Glutamatergic neuron (in vitro differentiated cells): ENCODE data around the gene GMDS. TPM values are rescaled to one million over a fixed set of nuclear protein-coding genes. Genes with fewer than 3 reads are reported as not detected.

ENCODE experiments used
- DNase-seq: peaks from one replicate; pipeline ENCODE4 v3.0.0; 2022
- H3K27ac Mint-ChIP-seq: one replicate; pipeline ENCODE4 v1.8.0; 2020; ENCODE audit warnings: mild to moderate bottlenecking, mixed read lengths, inconsistent platforms; ENCODE audit not compliant: unreplicated experiment
- H3K27me3 Mint-ChIP-seq: one replicate; pipeline ENCODE4 v1.8.0; 2020; ENCODE audit warnings: mild to moderate bottlenecking, moderate library complexity, mixed read lengths, inconsistent platforms; ENCODE audit not compliant: unreplicated experiment
- H3K36me3 Mint-ChIP-seq: one replicate; pipeline ENCODE4 v1.8.0; 2020; ENCODE audit warnings: mild to moderate bottlenecking, mixed read lengths, inconsistent platforms; ENCODE audit not compliant: unreplicated experiment
- H3K4me1 Mint-ChIP-seq: one replicate; pipeline ENCODE4 v1.8.0; 2020; ENCODE audit warnings: mild to moderate bottlenecking, low read depth, mixed read lengths, inconsistent platforms; ENCODE audit not compliant: unreplicated experiment
- H3K4me3 Mint-ChIP-seq: one replicate; pipeline ENCODE4 v1.8.0; 2020; ENCODE audit warnings: mild to moderate bottlenecking, mixed read lengths, inconsistent platforms; ENCODE audit not compliant: unreplicated experiment
- H3K9me3 Mint-ChIP-seq: one replicate; pipeline ENCODE4 v1.8.0; 2020; ENCODE audit warnings: mild to moderate bottlenecking, moderate library complexity, mixed read lengths, inconsistent platforms; ENCODE audit not compliant: unreplicated experiment
- total RNA-seq: library from RNA; stranded (reverse); fragmentation: NEBNext Ultra II Directional; extraction: Animal tissue kit (Norgen Biotek cat#: 25700); gene quantifications from one replicate; pipeline ENCODE4 v1.2.1, GENCODE V29; 2021; ENCODE audit not compliant: unreplicated experiment
- TF ChIP-seq, protein P1 (sequence below): fragments of 200-600 bp; sonication (generic); IDR thresholded peaks from one replicate; pipeline ENCODE4 v1.5.0; 2021; ENCODE audit not compliant: partially characterized antibody, unreplicated experiment

Gene GMDS
- total RNA-seq, 1 donor from 2014 or later = 8.9 TPM

DNA sequence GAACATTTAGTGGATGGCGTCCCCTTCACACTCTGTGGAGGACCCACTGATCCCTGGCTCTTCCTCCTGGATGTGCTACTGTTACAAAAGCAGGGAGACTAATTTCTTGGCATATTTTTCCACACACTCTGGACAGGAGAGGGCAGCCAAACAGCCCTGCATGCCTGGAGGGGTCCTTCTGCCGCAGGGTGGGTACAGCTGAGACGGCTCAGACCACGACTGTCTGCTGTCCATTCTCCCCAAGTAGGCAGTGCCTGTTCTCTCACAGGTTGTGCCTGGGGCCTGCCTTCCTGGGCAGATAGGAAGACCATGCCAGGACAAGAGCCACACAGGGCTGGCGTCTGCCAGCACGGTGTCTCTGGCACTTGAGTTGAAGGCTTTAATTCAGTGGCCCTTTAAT lies 375.6 kb downstream of the GMDS start:
- Mint-ChIP-seq H3K4me3 (peak overlapping the region; percentile 15), H3K36me3 (no peaks in the 10 kb centered on the region), H3K27ac (no peak overlapping the region), H3K27me3 (peaks cover 14% of the 10 kb centered on the region), H3K4me1 (peaks cover 66% of the 10 kb centered on the region), H3K9me3 (peaks cover 11% of the 10 kb centered on the region)
- TF ChIP-seq, protein P1, sequence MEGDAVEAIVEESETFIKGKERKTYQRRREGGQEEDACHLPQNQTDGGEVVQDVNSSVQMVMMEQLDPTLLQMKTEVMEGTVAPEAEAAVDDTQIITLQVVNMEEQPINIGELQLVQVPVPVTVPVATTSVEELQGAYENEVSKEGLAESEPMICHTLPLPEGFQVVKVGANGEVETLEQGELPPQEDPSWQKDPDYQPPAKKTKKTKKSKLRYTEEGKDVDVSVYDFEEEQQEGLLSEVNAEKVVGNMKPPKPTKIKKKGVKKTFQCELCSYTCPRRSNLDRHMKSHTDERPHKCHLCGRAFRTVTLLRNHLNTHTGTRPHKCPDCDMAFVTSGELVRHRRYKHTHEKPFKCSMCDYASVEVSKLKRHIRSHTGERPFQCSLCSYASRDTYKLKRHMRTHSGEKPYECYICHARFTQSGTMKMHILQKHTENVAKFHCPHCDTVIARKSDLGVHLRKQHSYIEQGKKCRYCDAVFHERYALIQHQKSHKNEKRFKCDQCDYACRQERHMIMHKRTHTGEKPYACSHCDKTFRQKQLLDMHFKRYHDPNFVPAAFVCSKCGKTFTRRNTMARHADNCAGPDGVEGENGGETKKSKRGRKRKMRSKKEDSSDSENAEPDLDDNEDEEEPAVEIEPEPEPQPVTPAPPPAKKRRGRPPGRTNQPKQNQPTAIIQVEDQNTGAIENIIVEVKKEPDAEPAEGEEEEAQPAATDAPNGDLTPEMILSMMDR = no peak
- no peak for DNase-seq

DNA sequence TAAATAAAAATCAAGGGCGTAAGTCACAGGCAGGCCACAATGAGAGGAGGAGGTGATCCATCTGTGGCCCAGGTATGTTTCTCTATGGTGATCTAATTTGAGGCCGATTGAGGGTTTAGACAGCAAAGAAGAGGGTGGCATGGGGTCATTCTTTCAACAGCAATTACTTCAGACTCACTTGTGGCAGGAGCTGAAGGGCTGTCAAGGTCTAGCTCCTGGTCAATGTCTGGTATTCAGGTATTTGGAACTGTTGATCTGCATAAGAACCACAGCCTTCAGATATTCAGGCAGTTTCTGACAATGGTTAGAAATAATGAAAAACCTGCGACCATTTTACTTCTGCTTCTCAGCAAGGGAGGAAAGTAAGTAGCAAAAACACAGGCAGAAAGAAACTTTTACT lies 376.1 kb downstream of the GMDS start:
- no peak overlapping the region for H3K27ac Mint-ChIP-seq
- peaks cover 11% of the 10 kb centered on the region for H3K9me3 Mint-ChIP-seq
- H3K27me3 Mint-ChIP-seq = peaks cover 14% of the 10 kb centered on the region
- peaks cover 70% of the 10 kb centered on the region for H3K4me1 Mint-ChIP-seq
- DNase-seq = no peak
- H3K4me3 Mint-ChIP-seq = no peak overlapping the region
- TF ChIP-seq, protein P1 = no peak
- H3K36me3 Mint-ChIP-seq = no peaks in the 10 kb centered on the region

DNA sequence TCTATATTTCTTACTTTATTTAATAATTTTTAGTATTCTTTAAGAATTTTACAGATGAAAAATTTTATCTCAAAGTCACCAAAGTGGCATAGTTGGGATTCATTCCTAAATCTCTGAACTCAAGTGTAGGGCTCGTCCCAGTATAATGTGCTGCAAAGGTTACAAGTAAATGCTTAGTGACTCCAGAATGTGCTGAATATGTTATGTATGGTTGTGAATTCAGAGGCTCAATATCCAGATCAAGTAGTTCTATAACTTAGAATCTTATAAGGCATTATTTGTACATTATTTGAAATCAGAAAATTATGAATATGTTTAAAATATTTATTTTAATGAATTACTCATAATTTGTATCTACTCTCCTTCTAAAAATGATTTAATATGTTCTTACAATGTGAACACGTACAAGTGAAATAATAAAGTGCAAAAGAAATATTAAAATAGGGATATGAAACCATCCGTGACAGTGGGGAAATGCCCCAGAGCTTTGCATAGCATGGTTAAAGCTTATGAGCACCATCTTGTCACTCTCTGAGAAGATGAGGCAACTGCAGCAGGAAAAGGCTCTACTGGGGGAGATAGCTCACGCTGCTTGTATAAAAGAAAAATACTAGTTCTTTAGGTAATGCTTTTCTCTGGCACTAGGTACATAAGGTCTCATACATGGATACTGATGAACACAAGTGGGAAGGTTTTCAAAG lies 376.7 kb downstream of the GMDS start:
- peaks cover 11% of the 10 kb centered on the region for H3K9me3 Mint-ChIP-seq
- TF ChIP-seq, protein P1 = no peak
- H3K4me3 Mint-ChIP-seq = no peak overlapping the region
- peaks cover 14% of the 10 kb centered on the region for H3K27me3 Mint-ChIP-seq
- no peak for DNase-seq
- H3K36me3 Mint-ChIP-seq = no peaks in the 10 kb centered on the region
- no peak overlapping the region for H3K27ac Mint-ChIP-seq
- H3K4me1 Mint-ChIP-seq = peaks cover 68% of the 10 kb centered on the region

DNA sequence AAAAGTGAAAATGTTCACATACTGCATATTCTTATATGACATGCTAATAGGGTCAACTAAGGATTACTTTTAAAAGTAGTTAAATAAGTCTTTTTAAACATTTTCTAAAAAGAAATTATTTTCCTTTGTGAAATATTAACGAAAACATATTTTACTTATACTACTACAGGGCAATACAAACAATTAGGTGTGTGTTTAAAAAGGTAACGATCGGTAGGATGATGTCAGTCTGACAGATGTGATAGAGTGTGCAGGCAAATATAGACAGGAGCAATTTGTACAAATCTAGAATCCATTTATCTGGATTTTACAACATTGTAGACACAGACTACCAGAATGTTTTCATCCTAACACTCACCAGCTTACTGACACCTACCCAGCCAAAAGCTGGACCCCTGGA lies 378.2 kb downstream of the GMDS start:
- no peak for DNase-seq
- Mint-ChIP-seq H3K27me3 (peaks cover 7% of the 10 kb centered on the region), H3K9me3 (peaks cover 3% of the 10 kb centered on the region), H3K4me1 (peaks cover 52% of the 10 kb centered on the region), H3K36me3 (no peaks in the 10 kb centered on the region), H3K27ac (no peak overlapping the region), H3K4me3 (no peak overlapping the region)
- TF ChIP-seq, protein P1 = no peak

DNA sequence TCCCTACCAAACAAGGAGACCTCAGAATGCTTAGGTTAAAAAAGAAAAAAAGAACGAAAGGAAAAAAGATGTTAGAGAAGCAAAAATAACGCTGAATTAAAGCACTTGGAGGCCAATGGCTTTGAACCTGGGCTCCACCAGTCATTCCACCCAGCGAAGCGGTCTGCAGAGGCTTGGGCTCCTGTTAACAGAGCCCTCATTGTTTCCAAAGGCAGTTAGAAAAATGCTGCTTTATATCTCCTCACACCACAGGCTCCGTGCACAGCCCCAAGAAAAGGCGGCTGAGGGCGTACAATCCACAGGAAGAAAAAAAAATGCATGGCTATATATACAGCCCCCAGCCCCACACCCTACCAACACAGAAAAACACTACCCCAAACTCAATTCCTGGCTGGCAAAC lies 379.8 kb downstream of the GMDS start:
- DNase-seq = no peak
- no peak overlapping the region for H3K4me3 Mint-ChIP-seq
- no peaks in the 10 kb centered on the region for H3K9me3 Mint-ChIP-seq
- H3K27me3 Mint-ChIP-seq = peaks cover 4% of the 10 kb centered on the region
- no peak overlapping the region for H3K27ac Mint-ChIP-seq
- TF ChIP-seq, protein P1 = no peak
- no peaks in the 10 kb centered on the region for H3K36me3 Mint-ChIP-seq
- peaks cover 46% of the 10 kb centered on the region for H3K4me1 Mint-ChIP-seq
